BJ (cell line): ENCODE measurements around the gene NUBPL. TPM values are rescaled to one million over a fixed set of nuclear protein-coding genes. Genes with fewer than 3 reads are reported as not detected.

Experiments used
- CTCF ChIA-PET: fragments of 350-600 bp; formaldehyde crosslinking; extraction: SDS; loops from one replicate; lab custom pipeline; 2021; ENCODE audit warnings: antibody characterized with exemption, inconsistent platforms; lab: Yijun Ruan, JAX
- POLR2A ChIA-PET: fragments of 300-600 bp; sonication (Branson Sonifier 250); formaldehyde crosslinking; extraction: SDS; loops from one replicate; lab custom pipeline; 2021; ENCODE audit warnings: antibody characterized with exemption; lab: Charles Lee
- DNase-seq: peaks from one replicate; pipeline ENCODE4 v3.0.0-alpha.2; 2011; ENCODE audit warnings: low read depth
- H3K27me3 ChIP-seq: 2 replicates; pipeline ENCODE4 v1.6.0; 2011; ENCODE audit warnings: low read length; ENCODE audit not compliant: control insufficient read depth, insufficient read depth
- H3K36me3 ChIP-seq: 2 replicates; pipeline ENCODE4 v1.5.1; 2011; ENCODE audit warnings: low read length; ENCODE audit not compliant: control insufficient read depth, insufficient read depth
- H3K4me3 ChIP-seq: 2 replicates; pipeline ENCODE4 v1.5.1; 2011; ENCODE audit warnings: low read depth, mild to moderate bottlenecking, control low read depth, low read length
- polyA plus RNA-seq: library from polyadenylated mRNA; depleted of rRNA; stranded (reverse); fragments of >200 nt; gene quantifications from 2 replicates; pipeline ENCODE4 v1.2.3, GENCODE V29; 2011
- TF ChIP-seq, protein P1 (sequence below): IDR thresholded peaks from 2 replicates; pipeline ENCODE4 v1.5.1; 2011; ENCODE audit warnings: low read depth, mild to moderate bottlenecking, control low read depth, inconsistent platforms, low read length, moderate library complexity; ENCODE audit not compliant: insufficient read depth

Gene NUBPL
- polyA plus RNA-seq, 1 experiment: 3.3 TPM

DNA sequence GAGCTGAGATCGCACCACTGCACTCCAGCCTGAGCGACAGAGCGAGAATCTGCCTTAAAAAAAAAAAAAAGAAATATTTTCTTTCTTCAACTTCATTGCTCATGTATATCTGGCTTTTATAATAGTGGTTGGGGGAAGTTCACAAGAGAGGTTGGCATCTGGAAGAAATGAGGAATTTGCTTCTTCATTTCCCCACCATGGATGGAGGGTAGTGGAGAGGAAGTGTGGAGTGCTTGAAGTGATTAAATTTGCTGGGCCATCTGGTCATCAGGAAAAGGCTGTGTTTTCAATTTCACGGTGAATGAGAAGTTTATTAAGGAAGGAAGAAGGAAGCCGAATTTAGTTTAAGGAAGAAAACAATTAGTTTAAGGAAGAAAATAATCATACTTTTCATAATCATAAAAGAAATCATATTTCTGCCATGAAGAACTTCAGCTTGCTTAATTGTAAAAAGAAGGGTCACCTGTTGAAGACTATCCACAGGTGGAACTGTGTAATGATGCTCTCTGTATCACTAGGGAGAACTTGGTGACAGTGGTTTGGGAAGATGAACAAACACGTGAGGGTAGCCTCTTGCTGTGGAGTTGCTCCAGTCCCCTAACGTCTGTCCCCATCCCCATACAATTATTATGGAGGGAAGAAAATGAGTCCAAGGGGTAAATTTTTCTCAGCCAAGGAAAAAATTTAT lies 318.6 kb downstream of the NUBPL start:
- no peak overlapping the region for H3K4me3 ChIP-seq
- H3K36me3 ChIP-seq: no peaks in the 10 kb centered on the region
- TF ChIP-seq, protein P1, sequence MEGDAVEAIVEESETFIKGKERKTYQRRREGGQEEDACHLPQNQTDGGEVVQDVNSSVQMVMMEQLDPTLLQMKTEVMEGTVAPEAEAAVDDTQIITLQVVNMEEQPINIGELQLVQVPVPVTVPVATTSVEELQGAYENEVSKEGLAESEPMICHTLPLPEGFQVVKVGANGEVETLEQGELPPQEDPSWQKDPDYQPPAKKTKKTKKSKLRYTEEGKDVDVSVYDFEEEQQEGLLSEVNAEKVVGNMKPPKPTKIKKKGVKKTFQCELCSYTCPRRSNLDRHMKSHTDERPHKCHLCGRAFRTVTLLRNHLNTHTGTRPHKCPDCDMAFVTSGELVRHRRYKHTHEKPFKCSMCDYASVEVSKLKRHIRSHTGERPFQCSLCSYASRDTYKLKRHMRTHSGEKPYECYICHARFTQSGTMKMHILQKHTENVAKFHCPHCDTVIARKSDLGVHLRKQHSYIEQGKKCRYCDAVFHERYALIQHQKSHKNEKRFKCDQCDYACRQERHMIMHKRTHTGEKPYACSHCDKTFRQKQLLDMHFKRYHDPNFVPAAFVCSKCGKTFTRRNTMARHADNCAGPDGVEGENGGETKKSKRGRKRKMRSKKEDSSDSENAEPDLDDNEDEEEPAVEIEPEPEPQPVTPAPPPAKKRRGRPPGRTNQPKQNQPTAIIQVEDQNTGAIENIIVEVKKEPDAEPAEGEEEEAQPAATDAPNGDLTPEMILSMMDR: no peak
- CTCF ChIA-PET: no interaction called here
- H3K27me3 ChIP-seq: no peaks in the 10 kb centered on the region
- no peak for DNase-seq
- POLR2A ChIA-PET: no interaction called here

DNA sequence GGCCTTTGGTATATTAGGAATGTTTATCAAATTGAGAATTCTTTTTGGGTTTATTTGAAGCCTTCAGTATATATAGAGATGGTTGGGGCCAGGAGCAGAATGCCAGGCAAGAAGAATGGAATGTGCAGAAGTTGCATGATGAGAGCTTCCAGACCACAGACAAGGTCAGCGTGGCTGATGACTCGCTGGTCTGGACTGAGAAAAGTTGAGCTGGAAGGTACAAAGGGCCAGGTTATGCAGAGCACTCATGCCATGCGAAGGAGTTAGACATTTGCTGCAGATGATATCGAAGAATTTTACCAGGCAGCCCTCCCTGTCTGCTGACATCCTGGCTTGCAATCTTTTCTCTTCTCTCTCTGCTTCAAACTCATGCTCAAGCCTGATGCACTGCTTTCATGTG lies 319.7 kb downstream of the NUBPL start:
- POLR2A ChIA-PET: interaction anchor here (0.7 kb wide), 1 partner anchor 890 kb away, joined by 3 read pairs; no protein-coding TSS in a partner anchor
- TF ChIP-seq, protein P1: no peak
- CTCF ChIA-PET: interaction anchor here (0.6 kb wide), 1 partner anchor 588 kb away, joined by 3 read pairs; no protein-coding TSS in a partner anchor
- no peaks in the 10 kb centered on the region for H3K27me3 ChIP-seq
- peak; percentile 60 for DNase-seq
- H3K36me3 ChIP-seq: no peaks in the 10 kb centered on the region
- no peak overlapping the region for H3K4me3 ChIP-seq

DNA sequence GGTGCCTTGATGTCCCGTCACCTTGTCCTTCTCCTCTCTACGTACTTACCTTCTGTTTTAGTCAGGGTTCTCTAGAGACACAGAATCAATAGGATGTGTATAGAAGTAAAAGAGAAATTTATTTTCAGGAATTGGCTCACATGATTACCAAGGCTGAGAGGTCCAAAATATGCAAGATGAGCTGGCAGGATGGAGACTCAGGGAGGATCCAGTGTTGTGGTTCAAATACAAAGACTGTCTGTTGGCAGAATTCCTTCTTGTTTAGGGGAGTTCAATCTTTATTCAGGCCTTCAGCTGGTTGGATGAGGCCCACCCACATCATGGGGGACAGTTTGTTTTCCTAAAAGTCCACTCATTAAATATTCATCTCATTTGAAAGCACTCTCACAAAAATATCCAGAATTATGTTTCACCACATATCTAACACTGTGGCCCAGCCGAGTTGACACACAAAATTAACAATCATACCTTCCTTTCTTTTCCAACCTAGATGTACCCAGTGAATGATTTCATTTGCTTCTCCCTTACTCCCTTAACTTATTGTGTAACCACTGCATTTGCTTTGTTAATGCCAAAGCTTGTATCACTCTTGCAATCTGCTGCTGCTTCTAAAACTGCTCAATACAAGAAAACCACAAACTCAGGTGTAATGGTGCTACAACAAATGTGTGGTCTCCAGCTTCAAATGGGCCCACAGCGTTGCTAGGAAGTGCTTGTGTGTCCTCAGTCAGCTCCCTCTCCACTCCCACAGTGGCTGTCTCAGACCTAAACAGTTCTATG lies 320.5 kb downstream of the NUBPL start:
- TF ChIP-seq, protein P1: no peak
- DNase-seq: no peak
- POLR2A ChIA-PET: no interaction called here
- CTCF ChIA-PET: interaction anchor here (0.6 to 0.8 kb wide), 2 partner anchors 129 to 588 kb away, joined by 3 read pairs; no protein-coding TSS in a partner anchor
- H3K36me3 ChIP-seq: no peaks in the 10 kb centered on the region
- H3K4me3 ChIP-seq: no peak overlapping the region
- H3K27me3 ChIP-seq: no peaks in the 10 kb centered on the region

DNA sequence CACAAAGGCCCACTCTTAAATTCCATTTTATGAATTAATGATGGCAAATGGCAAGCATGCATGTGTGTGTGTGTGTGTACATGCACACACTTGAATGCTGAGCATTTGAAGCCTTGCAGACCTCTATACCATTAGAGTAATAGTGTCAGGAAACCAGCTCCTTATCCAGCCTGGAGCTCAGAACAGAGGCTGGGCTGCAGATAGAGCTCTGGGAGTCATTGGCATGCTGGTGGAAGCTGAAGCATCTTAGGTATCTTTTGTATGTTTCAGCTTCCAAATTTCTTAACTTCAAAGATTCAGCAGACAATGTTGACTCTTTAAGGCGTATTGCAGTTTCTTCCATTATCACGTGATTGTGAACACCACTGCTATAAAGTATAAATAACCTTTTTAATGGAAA lies 323.0 kb downstream of the NUBPL start:
- CTCF ChIA-PET: no interaction called here
- TF ChIP-seq, protein P1: no peak
- POLR2A ChIA-PET: no interaction called here
- DNase-seq: no peak
- Histone ChIP-seq H3K27me3 (no peaks in the 10 kb centered on the region), H3K4me3 (no peak overlapping the region), H3K36me3 (no peaks in the 10 kb centered on the region)

DNA sequence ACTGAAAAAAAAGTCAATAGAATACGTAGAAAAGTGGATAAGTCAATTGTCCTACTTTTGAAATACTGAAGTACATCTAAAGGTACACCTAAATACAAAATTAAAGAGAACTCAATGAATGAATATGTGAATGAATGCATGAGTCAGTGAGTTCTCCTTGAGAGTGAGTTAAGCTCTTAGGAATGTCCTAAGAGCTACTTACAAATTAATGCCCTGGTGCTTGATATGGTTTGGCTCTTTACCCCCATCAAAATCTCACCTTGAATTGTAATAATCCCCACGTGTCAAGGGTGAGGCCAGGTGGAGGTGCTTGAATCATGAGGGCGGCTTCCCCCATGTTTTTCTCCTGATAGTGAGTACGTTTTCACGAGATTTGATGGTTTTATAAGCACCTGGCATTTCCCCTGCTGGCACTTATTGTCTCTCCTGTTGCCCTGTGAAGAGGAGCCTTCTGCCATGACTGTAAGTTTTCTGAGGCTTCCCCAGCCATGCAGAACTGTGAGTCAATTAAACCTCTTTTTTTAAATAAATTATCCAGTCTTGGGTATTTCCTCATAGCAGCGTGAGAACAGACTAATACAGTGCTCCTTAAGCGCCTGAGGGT lies 323.7 kb downstream of the NUBPL start:
- no peak for DNase-seq
- TF ChIP-seq, protein P1: no peak
- POLR2A ChIA-PET: no interaction called here

More for the DNA sequence above, 323.7 kb downstream of the NUBPL start:
- CTCF ChIA-PET: no interaction called here
- H3K36me3 ChIP-seq: no peaks in the 10 kb centered on the region
- no peak overlapping the region for H3K4me3 ChIP-seq
- no peaks in the 10 kb centered on the region for H3K27me3 ChIP-seq
